GM12891 (cell line): Measurements from ENCODE around the gene BTD.

ENCODE experiments used
- DNase-seq: peaks from one replicate; pipeline ENCODE4 v3.0.0; 2011; ENCODE audit warnings: low spot score; ENCODE audit not compliant: insufficient read length
- FAIRE-seq: peaks from 2 replicates; lab custom pipeline; 2011; peaks lifted over from hg19 to GRCh38; lab: Jason Lieb, UNC
- PAX5 ChIP-seq: IDR thresholded peaks from 2 replicates; pipeline ENCODE4 v1.6.1; 2011; ENCODE audit warnings: low read length, moderate library complexity, mild to moderate bottlenecking; ENCODE audit not compliant: insufficient read depth, severe bottlenecking
- POLR2A ChIP-seq: IDR thresholded peaks from 2 replicates; pipeline ENCODE4 v1.6.1; 2011; ENCODE audit warnings: low read depth, low read length, control low read depth
- POLR2AphosphoS5 ChIP-seq: IDR thresholded peaks from 2 replicates; pipeline ENCODE4 v1.6.1; 2011; ENCODE audit warnings: low read depth, low read length, control low read depth
- POU2F2 ChIP-seq: IDR thresholded peaks from 2 replicates; pipeline ENCODE4 v1.6.1; 2011; ENCODE audit warnings: low read depth, mild to moderate bottlenecking, control low read depth, low read length, moderate library complexity
- SPI1 ChIP-seq: IDR thresholded peaks from 2 replicates; pipeline ENCODE4 v1.6.1; 2011; ENCODE audit warnings: low read depth, low read length, control low read depth
- TAF1 ChIP-seq: IDR thresholded peaks from 2 replicates; pipeline ENCODE4 v1.6.1; 2011; ENCODE audit warnings: low read depth, low read length, control low read depth

BTD gene

DNA sequence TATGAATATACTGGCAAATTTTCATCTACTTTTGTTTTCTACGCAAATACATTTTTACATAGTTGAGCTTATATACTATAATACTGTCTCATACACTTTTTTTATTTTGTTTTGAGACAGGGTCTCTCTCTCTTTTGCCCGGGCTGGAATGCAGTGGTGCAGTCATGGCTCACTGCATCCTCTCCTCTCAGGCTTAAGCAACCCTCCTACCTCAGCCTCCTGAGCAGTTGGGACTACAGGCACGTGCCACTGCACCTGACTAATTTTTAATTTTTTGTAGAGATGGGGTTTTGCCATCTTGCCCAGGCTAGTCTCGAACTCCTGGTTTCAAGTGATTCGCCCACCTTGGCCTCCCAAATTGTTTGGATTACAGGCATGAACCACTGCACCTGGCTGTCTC is 26.1 kb upstream of the BTD start:
- TF ChIP-seq POLR2AphosphoS5: no peak
- TF ChIP-seq POLR2A: no peak
- no peak for TF ChIP-seq POU2F2
- no peak for TF ChIP-seq SPI1
- TF ChIP-seq PAX5: no peak
- TF ChIP-seq TAF1: no peak
- FAIRE-seq (no peak), DNase-seq (no peak)

DNA sequence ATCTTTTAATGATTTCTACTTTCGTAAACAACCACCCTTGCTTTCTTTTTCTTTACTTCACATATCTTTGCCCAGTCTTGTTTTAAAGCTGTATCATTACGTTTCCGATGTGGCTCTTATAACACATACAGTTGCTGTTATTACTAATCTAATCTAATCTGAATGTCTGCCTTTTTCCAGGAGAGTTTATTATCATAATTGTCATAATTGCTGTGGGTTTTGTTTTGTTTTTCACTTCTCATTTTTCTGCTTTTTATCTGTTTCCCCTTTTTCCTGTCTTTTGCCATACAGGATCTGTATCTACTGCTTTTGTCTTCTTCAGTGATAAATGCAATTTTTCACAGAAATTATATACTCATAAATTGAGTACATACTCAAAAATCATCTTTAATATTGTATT is 25.1 kb upstream of the BTD start:
- no peak for FAIRE-seq
- TF ChIP-seq TAF1: no peak
- TF ChIP-seq SPI1: peak; percentile 66
- no peak for DNase-seq

DNA sequence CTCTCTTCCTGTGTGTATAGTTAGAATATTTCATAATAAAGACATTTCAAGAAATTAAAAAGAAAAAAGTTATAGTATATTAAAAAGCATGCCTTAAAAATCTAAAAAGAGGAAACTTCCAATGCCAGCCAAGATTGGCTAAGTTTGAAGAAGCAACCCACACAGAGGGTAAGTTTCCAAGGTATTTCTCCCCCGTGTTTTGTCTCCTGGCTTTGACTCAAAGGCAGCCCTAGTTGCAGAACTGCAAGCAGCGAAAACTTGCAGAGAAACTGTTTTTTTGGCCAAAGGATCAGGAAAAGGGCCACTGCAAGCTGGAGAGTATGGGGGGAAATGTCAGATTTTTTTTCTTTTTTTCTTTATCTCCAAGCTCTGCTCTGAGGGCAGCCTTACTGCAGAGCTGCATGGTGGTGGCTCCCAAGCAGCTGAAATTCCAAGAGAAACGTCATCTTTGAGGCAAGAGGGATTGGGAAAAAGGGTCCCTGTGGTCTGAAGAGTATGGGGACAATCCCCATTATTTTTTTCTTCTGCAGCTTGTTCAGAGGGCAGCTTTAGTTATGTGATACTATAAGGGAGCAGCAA is 23.2 kb upstream of the BTD start:
- DNase-seq: no peak
- TF ChIP-seq POU2F2 (no peak), POLR2A (no peak), SPI1 (no peak), TAF1 (no peak), PAX5 (no peak), POLR2AphosphoS5 (no peak)
- no peak for FAIRE-seq

DNA sequence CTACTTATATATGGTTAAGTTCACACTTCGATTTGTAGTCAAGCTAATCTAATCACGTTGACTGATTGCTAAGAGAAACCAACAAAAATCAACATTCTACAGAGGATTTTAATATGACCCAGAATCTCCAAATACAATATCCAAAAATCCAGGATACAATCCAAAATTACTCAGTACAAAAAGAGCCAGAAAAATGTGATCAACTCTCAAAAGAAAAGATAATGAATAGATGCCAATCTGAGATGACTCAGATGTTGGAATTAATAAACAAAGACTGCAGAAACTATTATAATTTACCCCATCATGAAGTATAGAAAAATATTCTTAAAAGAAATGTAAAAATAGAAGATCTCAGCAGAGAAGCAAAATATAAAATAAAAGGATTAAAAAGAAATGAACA is 22.5 kb upstream of the BTD start:
- no peak for FAIRE-seq
- DNase-seq: no peak
- TF ChIP-seq PAX5 (no peak), POLR2AphosphoS5 (no peak), SPI1 (no peak), TAF1 (no peak), POLR2A (no peak), POU2F2 (no peak)

DNA sequence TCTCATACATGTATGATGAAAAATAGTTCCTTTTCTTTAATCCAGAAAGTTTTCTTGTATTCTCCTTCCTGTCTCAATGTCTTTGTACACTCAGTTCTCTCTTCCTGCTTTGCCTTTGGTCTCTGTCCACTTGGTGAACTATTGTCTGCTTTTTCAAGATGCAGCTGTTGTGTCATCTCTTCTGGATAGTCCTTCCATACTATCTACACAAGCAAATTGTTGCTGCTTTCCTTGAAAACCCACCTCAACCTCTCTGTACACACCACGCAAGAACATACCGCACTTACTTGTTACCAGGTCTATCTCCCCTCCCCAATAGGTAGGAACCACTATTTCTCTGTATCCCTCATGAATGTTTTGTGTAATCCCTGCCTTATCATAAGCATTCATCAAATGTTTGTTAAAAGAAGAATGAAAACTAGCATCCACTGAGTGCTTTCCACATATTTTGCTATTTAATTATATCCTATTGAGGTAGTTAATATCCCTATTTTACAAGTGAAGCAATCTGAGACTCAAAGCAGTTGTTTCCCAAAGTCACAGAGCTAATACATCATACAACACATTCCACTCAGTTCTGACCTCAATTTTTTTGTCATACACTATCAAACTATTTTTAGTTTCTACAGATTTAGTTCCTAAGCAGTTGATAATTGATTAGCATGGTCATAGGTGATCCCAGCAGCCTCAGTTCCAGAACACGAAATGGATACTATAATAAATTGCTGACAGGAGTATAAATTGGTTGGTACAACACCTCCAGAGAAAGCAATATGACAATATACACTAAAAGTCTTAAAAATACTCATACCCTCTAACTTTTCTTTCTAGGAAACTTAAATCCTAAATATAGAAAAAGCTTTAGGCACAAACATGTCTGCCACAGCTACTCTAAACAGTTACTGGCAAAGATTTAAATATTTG is 19.8 kb upstream of the BTD start:
- TF ChIP-seq POLR2A: no peak
- no peak for TF ChIP-seq PAX5
- FAIRE-seq: no peak
- DNase-seq: no peak

DNA sequence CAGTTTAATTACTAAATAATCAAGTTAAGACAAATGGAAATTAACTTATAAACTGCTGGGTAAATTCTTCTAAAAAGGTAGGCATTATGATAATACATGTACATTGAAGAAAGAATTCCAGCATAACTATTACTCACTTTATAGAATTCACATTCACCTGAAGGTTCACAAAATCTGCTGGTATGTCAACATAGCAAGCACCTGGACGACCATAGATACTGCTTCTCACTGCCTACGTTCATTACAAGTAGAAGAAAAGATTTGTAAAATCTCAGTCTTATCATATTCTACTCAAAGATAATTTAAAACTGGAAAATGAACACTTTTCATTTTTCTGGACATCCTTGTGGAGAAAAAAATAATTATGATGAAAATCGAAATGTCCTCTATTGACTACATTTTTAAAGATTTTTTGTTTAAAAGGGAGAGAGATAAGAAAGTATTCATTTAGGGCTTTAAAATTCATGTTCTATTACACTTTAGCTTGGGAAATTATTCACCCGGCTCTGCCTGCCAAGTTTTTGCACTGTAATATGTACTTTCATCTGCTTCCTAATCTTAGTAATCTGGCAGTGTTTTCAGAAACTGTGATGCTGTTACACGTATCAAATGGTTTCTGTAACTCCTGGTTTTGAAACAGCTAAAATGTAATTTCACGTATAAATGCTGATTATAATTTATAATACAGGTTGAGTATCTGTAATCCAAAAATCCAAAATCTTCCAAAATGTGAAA is 16.3 kb upstream of the BTD start:
- TF ChIP-seq POLR2A (no peak), PAX5 (no peak), TAF1 (no peak), SPI1 (no peak), POLR2AphosphoS5 (no peak), POU2F2 (no peak)
- FAIRE-seq: no peak
- no peak for DNase-seq

DNA sequence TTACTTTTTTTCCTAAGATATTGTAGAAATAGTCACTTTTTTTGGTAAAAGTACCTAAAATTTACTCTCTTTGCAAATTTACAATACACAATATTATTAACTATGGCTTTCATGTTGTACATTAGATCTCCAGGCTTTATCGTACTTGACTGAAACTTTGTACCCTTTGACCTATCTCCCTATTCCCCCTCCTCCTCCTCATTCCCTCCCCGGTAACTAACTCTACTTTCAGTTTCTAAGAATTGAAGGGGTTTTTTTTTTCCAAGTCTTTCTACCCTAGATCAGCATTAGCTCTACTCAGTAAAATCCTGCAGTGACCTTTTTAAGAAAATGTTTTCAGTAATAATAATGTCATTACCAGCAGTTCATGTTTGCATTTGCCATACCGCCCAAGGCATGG is 10.3 kb upstream of the BTD start:
- FAIRE-seq (no peak), DNase-seq (no peak)

DNA sequence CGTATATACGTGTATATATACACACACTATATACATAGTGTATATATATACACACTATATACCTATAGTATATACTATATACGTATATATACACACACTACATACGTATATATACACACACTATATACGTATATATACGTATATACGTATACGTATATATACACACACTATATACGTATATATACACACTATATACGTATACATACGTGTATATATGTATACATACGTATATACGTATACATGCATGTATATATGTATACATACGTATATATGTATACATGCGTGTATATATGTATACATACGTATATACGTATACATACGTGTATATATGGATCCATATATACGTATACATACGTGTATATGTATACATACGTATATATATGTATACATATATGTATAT is 9.6 kb upstream of the BTD start:
- no peak for FAIRE-seq
- no peak for DNase-seq
- TF ChIP-seq PAX5: no peak
- TF ChIP-seq TAF1: no peak
- no peak for TF ChIP-seq POLR2AphosphoS5
- no peak for TF ChIP-seq SPI1
- TF ChIP-seq POU2F2: no peak
- no peak for TF ChIP-seq POLR2A

More for the DNA sequence above, 10.3 kb upstream of the BTD start:
- no peak for TF ChIP-seq TAF1
- no peak for TF ChIP-seq POLR2AphosphoS5

DNA sequence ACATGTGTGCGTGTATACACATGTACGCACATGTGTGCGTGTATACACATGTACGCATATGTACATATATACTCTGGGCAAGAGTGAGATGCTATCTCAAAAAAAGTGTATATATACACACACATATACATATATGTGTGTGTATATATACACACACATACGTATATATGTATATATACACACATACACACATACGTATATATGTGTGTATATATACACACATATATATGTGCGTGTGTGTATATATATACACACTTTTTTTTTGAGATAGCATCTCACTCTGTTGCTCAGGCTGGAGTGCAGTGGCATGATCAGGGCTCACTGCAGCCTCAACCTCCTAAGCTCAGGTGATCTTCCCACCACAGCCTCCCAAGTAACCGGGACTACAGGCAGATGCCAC is 8.6 kb upstream of the BTD start:
- TF ChIP-seq POU2F2 (no peak), SPI1 (no peak), POLR2AphosphoS5 (no peak), PAX5 (no peak), POLR2A (no peak), TAF1 (no peak)
- no peak for FAIRE-seq
- no peak for DNase-seq

DNA sequence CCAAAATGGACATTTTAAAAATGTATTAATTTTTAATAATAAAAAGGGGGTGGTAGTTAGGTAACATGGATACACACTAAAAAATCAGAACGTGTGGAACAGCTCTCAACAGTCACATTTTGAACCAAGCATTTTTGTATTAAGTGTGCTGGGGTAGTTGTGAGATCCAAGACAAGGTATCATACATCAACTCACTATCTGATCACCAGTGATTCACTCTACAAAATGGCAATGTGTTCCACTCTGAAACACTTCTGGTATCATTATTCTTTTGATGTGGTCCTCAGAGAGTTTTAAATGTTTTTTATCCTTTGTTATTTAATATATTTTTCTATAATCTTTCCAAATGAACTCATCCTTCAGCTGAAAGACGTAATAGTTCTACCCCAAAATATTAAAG is 5.6 kb upstream of the BTD start:
- no peak for FAIRE-seq
- TF ChIP-seq SPI1 (no peak), POU2F2 (no peak), TAF1 (no peak), POLR2AphosphoS5 (no peak), PAX5 (no peak), POLR2A (no peak)
- no peak for DNase-seq

DNA sequence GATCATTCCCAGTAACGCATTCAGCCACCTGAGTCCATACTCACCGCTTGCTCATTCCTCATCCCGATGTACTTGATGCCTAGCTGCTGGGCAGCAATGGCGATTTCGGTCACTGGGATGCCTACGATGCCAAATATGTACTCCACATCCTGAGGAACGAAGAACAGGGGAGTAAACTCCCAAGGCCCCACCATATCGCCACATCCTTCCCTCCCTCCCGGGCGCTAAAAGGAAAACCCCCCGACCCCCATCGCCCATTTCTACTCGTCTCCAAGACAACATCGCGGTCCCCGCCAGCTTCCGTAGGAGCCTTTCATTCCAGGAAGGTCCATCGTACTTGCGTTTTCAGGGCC is 523 bp upstream of the BTD start:
- peak; percentile 54 for FAIRE-seq
- no peak for DNase-seq
- TF ChIP-seq TAF1: no peak
- no peak for TF ChIP-seq SPI1
- no peak for TF ChIP-seq POLR2A
- TF ChIP-seq POU2F2: no peak
- no peak for TF ChIP-seq POLR2AphosphoS5
- no peak for TF ChIP-seq PAX5
